ENCODE results near the gene AOC2.
A peak's percentile ranks its signal among the peaks of the same experiment; 100 is the strongest.

AOC2 gene, protein sequence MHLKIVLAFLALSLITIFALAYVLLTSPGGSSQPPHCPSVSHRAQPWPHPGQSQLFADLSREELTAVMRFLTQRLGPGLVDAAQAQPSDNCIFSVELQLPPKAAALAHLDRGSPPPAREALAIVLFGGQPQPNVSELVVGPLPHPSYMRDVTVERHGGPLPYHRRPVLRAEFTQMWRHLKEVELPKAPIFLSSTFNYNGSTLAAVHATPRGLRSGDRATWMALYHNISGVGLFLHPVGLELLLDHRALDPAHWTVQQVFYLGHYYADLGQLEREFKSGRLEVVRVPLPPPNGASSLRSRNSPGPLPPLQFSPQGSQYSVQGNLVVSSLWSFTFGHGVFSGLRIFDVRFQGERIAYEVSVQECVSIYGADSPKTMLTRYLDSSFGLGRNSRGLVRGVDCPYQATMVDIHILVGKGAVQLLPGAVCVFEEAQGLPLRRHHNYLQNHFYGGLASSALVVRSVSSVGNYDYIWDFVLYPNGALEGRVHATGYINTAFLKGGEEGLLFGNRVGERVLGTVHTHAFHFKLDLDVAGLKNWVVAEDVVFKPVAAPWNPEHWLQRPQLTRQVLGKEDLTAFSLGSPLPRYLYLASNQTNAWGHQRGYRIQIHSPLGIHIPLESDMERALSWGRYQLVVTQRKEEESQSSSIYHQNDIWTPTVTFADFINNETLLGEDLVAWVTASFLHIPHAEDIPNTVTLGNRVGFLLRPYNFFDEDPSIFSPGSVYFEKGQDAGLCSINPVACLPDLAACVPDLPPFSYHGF

DNA sequence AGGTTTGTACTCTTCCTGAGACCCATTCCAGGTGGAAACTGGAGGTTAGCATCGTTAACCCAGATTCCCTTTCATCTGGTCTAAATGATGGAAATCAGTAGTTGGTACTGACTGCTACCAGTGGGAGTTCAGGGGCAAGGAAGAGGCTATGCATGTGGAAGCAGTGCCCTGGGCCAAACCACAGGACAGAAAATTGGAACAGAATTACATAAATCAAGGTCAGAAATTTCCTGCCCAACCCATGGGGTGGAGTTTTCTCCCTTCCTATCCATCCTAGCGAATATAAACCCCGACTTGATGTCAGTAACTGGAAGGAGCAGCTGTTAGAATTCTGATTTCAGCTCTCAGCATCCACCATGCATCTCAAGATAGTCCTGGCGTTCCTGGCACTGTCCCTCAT is at the start of gene AOC2:
Gene AOC2, plus strand, starts transcription at position 310 of the 400 bp plus-strand sequence. Its CDS starts 47 bp downstream, at position 357.
- no peak for DNase-seq (ENCODE audit: low read depth)

DNA sequence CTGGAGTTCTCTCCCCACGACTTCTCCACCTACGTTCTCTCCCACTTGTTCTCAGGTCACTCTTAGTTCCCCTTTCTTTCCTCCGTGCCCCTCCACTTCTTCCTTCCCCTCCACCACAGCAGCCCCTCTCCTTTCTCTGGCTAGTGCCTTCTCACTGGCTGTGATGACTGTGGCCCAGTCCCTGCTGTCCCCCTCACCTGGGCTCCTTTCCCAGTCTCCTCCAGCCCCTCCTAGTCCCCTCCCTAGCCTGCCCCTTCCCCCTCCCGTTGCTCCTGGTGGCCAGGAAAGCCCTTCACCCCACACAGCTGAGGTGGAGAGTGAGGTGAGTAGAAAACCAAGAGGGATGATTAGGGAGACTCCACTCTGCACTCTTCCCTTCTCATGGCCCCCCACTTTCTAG is 49.3 kb upstream of the AOC2 start:
- no peak for DNase-seq (ENCODE audit: low read depth)

DNA sequence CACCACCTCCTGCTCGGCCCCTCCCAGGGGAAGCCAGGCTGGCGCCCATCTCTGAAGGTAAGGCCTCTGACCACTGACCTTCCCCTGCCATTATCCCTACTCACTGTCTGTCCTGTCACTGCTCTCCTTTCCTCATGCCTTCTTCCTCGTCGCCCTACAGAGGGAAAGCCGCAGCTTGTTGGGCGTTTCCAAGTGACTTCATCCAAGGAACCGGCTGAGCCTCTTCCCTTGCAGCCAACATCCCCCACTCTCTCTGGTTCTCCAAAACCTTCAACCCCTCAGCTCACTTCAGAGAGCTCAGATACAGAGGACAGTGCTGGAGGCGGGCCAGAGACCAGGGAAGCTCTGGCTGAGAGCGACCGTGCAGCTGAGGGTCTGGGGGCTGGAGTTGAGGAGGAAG is 48.9 kb upstream of the AOC2 start:
- no peak for DNase-seq (ENCODE audit: low read depth)

DNA sequence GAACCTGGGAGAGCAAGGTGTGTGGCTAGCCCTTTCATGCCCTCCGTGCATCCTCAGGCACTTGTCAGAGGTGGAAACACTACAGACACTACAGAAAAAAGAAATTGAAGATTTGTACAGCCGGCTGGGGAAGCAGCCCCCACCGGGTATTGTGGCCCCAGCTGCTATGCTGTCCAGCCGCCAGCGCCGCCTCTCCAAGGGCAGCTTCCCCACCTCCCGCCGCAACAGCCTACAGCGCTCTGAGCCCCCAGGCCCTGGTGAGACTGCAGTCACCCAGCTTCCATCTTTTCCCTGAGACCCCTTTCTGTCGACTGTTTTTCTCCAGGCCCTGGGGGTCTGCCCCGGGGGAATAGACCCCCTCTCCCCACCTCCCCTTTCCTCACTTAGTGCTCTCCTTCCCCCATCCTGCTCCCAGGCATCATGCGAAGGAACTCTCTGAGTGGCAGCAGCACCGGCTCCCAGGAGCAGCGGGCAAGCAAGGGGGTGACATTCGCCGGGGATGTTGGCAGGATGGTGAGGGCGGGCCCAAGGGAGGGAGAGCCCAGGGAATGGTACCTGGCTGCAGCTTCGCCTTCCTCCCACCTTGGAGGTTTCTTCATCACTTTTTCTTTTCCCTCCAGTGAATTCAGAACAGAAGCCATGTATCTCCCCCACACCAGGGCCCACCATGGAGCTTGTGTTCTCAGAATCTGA is 48.2 kb upstream of the AOC2 start:
- no peak for DNase-seq (ENCODE audit: low read depth)

DNA sequence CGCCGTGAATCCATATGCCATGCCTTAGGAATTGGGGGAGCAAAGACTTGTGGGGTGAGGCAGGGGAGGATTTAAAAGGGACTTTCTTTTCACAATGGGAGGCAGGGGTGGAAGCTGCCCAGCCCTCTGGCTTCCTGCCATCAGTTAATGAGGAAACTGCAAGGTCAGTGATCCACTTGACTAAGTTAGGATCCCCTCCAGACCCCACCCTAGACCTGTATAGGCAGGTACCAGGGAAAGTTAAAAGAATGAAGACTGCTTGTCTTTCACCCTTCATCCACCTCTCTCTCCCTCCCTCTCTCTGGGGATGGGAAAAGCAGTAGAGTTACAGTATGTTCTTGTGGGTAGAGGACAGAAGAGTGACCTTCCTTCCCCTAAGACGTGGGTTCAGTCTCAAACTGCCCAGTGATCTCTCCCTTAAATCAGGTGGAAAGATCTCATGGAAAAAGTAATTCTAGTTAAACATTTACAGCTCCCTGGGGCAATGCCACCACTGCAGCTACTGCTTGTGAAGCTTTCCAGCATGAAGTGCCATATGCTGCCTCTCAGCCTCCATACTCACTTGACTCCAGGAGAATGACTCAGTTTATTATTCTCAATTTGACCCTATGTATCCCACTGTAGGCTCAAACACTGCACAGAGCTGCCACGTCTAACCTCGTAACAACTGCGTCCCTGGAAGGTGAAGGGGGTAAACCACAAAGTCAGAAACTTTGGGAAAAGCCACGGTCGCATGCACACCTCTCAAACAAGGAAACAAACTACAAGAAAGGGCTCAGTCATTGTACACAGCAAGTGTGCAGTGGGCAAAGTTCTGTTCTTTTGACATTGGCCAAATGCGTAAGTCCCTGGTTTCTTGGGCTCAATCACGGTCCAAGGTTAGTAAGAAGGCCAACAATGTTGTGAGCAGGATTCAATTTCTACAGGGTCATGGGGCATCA is 47.0 kb upstream of the AOC2 start:
- DNase-seq (ENCODE audit: low read depth), result no peak

DNA sequence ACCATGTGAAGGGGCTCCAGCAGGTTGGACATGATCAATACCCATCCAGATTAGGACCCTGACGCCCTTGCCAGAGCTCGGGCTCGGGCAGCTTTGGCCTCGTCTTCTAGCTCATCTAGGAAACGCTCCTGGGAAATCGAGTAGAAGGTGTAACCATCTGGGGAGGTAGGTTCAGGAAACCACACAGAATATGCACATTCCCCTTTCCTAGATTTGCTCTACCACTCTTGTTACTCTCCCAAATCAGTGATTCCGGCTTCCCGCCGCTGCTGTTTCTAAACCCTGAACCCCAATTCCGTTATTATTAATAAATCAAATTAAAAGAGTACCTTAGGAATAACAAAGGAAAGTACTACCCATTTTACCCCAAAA is 46.4 kb upstream of the AOC2 start:
- DNase-seq (ENCODE audit: low read depth), result no peak

DNA sequence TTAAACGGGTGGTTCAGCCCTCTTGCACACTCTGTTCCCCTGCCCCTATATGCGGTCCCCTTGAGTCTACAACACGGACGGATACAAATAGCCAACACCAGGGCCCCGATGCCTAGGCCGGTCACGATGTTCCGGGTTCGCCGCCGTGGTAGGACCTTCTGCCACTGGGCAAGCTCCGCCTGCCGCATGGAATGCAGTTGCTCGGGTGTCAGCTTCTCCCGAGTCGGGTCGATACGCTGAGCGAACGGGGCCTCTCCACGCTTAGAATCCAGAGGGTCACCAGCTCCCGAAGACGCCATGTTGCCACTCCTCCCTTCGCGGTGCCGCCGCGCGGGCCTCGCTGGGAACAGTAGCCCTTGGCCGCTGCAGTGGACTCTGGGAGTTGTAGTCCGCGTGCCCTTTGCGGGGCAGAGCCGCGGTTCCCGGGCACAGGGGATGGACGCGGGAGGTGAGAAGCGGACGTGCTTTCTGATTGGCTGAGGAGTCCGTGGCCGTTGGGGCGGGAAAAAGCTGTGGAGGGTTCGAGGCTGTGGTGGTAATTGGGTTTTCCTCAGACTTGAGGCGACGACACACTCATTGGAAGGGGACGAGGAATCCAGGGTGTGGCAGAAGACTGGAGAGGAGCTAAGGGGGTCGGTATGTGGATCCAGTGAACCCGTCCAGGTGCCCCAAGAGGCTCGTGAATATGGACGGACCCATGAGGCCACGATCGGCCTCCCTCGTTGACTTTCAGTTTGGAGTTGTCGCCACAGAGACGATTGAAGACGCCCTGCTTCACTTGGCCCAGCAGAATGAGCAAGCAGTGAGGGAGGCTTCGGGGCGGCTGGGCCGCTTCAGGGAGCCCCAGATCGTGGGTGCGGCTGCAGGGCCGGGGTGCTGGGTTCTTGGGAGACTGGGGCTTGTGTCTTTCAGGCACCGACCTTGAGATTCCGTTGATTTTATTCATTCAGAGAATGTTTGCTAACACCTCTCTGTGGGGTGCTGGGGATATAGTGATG is 45.7 kb upstream of the AOC2 start, which contains the start of the genes CNTD1 and COA3:
Gene CNTD1, plus strand, starts transcription at position 479 of the 998 bp plus-strand sequence. Its CDS starts 207 bp downstream, at position 686.
Gene COA3, minus strand, starts transcription at position 322 of the 998 bp plus-strand sequence. Its CDS starts 23 bp downstream, at position 299.
- DNase-seq (ENCODE audit: low read depth), result peak; percentile 57

DNA sequence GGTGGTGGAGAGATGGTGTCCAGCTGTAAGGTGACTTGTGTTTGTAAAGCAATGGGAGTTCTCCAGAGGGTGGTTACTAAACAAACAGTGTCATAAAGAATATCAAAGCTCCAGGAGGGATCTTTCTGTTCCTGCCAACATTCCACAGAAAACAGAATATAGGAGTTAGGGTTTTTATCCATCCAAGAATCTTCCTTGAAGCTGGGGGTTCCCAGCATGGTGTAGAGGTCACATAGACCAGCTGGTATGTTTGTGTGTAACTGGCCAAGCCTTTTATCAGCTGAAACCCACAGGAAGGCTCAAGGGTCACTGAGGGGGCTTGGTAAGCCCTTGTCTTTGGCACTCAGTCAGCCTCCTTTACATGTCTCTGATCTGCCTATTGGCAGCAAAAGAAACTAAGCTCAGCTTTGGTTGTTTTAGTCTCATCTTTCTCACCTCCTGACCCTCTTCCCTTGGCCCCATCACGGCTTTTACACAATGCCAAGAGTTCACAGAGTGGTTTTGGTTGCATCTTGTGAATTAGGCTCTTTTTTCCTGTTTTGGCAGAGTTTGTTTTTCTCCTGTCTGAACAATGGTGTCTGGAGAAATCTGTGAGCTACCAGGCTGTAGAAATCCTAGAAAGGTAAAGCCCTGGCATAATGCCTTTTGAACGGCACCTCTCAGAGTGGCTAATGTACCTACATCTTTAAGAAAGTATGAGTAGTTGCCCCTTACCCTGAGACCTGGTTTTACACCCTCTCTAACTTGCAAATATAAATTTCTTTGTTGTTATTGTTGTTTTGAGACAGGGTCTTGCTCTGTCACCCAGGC is 41.1 kb upstream of the AOC2 start:
- no peak for DNase-seq (ENCODE audit: low read depth)

DNA sequence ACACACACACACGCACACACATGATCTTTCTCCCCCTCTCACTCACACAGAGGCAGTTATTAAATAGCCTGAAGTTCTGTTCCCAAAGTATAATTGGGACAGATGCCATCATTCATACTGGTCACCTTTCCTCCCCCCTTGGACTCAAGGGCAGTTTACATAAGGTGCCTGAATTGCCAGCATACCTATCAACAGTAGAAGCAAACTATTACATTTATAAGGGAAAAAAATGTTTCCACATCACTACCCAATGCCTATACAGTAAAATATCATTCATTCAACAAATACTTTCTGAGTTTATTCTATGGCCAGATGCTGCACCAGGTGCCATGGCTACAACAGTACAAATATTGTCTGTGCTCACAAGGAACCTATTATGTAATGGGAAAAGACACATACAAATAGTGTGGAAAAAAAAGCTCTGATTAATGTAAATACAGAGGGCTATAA is 39.4 kb upstream of the AOC2 start:
- DNase-seq (ENCODE audit: low read depth), result no peak

DNA sequence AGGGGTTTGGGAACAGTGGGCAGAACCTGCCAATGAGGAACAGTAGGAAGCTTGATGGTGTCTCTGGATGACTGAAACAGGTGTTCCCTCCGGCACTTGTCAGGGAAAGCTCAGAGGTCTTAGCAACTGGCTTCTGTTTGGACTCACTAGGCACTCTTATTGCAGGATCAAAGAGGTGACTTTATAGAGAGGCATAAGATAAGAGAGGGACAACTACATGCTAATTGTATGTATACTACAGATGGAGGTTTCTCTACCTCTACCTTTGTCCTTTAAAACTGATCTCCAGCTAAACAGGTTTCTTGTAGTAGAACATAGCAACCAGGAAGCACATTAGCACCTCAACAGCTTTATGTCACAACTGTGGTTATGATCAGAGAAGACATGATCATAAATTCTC is 38.1 kb upstream of the AOC2 start:
- DNase-seq (ENCODE audit: low read depth), result no peak

DNA sequence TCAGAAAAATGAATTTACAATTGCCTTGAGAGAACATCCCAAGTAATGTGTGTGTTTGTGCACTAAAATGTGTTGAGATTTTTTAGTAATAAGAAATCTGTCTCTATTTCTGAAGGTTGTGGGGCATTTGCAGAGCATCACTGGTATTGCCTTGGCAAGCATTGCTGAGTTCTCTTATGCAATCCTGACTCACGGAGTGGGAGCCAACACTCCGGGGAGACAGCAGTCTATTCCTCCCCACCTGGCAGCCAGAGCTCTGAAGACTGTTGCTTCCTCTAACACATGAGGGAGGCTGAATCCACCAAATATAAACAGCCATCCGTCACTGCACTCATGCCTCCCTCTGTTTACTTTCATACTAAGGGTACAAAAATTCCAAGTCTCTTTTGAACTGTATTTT is 35.1 kb upstream of the AOC2 start:
- DNase-seq (ENCODE audit: low read depth), result no peak

DNA sequence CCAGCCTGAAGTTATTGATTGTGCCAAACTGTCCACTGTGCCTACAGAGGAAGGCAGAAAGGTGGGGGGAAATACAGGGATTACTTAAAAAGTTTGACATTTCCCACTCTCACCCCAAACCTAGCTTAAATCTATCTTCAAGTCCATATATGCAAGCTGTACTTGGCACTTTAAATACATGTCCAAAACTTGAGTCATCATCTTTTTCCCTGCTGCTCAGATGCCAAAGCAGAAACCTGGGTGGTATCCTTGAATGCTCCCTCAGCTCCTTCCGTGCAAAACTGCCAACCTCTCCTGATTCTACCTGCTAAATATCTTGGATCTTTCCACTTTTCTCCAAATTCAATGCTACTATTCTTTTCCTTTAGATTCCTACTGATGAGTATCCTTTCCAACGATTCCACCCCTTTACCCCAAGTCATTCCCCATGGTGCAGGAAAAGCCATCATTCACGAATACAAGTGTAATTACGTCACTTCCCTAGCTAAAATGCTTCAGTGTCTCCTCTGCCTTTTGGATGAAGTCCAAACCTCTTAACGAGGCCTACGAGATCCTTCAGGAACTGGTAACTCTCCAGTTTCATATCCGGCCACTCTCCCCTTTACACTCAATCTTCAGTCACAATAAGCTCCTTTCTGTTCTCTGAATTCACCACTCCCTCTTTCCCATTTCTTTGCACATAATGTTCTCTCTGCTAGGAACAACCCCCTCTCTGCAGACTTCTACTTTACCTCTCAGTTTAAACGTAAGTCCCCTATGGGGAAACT is 29.6 kb upstream of the AOC2 start:
- DNase-seq (ENCODE audit: low read depth), result no peak

DNA sequence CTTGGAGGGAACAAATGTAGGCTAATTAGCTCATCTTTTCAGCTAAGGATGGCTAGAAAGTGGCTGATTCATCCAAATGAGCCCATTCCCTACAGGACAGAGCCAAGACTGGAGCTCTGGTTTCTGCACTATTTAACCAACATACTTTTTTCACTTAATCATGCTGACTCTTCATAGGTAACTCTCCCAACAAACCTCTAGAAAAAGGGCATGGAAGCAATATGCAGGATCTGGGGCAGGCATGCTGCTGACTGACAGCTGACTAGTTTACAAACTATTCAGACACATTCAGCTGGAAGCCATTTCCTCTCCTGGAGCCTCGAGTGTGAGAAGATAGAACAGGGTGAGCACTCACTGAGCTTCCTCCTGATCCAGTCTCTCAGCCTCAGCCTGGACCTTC is 26.5 kb upstream of the AOC2 start:
- DNase-seq (ENCODE audit: low read depth), result no peak

DNA sequence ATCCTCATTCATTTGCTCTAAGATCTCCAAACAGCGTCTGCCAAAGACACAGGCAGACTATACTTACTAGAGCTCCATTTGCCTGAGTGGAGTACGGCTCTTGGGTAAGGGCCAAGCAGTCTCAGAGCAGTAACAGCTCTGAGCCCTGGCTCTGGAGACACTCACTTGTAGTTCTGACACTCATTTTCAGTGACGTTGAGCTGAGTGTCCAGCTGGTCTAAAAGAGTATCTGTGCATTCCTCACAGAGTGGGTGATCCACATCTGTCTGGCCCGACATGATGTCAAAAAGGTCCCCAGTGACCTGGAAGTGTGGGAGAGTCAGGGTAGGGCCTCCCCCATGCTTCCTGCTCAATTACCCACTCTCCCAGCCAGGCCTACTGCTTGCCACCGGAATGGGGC is 26.0 kb upstream of the AOC2 start:
- no peak for DNase-seq (ENCODE audit: low read depth)

DNA sequence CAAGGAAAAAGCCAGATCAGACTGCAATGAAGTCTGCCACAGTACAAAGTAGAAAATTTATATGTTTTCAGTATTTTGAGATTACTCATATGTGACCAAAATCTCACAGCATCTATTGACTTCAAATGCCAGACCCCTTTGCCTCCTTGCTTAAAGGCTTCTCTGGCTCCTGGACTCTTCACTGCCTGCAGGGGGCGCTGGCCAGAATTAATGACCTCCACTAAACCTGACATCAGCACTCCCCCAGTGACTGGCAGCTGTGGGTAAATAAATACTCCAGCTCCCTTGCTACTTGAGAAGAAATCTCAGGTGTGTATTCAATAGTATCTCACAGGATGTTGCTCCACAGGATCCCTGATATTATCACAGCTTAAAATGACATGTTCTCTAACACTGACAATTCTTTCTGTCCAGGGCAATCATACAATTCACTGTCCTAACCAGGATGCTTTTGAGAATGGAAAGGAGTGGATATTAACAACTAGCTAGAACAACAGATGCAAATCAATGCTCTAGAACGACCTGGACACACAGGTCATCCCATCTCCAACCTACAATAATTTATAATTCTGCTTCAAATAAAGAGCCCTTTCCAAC is 24.3 kb upstream of the AOC2 start:
- peak; percentile 19 for DNase-seq (ENCODE audit: low read depth)

DNA sequence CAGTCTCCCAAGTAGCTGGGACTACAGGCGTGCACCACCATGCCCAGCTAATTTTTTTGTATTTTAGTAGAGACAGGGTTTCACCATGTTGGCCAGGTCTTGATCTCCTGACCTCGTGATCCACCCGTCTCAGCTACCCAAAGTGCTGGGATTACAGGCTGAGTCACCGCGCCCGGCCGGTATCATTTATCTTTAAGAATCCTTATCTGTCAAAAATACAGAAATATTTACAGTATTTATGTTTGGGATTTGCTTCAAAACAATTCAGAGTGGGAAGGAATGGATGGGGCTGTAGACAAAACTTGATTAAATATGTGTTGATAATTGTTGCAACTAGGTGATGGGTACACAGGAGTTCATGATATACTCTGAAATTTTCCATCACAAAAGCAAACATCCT is 23.2 kb upstream of the AOC2 start:
- DNase-seq (ENCODE audit: low read depth), result no peak

DNA sequence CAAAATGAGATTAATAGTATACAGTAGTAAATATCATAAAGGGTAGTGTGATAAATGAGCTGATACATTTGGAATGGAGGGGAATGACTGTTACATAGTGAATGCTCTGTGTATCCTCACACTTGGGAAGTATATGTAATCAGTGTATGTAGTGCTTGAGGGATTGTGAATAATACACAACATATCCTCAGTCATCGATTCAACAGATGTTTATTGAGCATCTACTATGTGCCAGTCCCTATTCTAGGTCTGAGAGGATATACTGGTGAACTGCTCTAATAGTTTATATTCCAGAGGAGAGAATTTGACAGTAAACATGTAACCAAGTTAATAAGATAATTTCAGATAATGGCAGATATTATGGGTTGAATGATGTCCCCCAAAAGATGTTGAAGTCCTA is 16.9 kb upstream of the AOC2 start:
- no peak for DNase-seq (ENCODE audit: low read depth)

DNA sequence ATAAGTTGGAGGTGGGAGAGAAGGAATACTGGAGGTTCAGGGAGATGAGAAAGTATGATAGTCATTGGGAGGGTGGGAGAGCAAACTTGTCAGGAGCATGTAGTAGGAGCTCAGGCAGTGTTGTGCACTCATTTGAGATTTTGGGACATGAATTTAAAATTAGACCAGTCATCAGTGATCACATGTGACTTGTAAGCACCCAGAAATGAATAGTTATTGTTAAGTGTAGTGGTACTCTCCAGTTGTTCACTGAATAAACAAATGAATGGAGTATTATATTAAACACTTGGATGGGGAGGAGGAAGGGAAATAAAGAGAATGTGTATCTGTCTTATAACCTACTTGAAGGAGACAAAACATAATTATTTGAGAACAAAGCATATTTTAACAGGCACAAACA is 13.4 kb upstream of the AOC2 start:
- no peak for DNase-seq (ENCODE audit: low read depth)

Measured in stimulated activated CD8-positive, alpha-beta memory T cell treated with anti-CD3 and anti-CD28 coated beads, Interleukin-12 subunit alpha, Interleukin-12 subunit beta, amount 100 ng/mL, for 4 hours (primary cell).